ENCODE results near the gene SNHG17.
"Not testable (repeated sequence)": the region's sequence is repeated elsewhere in the genome, so short reads cannot be mapped to it uniquely, and the experiment has no call there.

Gene SNHG17

GRCh38 chr20:38386851-38387250 lies 48.3 kb downstream of the SNHG17 start:
- no peaks in the 10 kb centered on the region for H3K27me3 ChIP-seq (ENCODE audit: insufficient read depth, poor library complexity, severe bottlenecking)
- TF ChIP-seq POLR2AphosphoS5 (IDR thresholded peaks at IDR 0.05; ENCODE audit: low read depth): no peak
- TF ChIP-seq REST (IDR thresholded peaks at IDR 0.05; ENCODE audit: insufficient replicate concordance, low read depth): no peak
- no peak for TF ChIP-seq CTCF (IDR thresholded peaks at IDR 0.05; ENCODE audit: insufficient read depth, low read length)
- TF ChIP-seq GABPA (IDR thresholded peaks at IDR 0.05; ENCODE audit: low read depth): no peak
- no peak for TF ChIP-seq SPI1 (IDR thresholded peaks at IDR 0.05; ENCODE audit: borderline replicate concordance, low read depth)
- no peak overlapping the region for H3K4me3 ChIP-seq (replicated peaks; ENCODE audit: insufficient read depth, low read length)
- DNase-seq (ENCODE audit: low read depth in 1 of 2, low spot score in 1 of 2): no peak
- no peak overlapping the region for H3K27ac ChIP-seq (replicated peaks)

- peak in 1 of 2 experiments; percentile 22 for DNase-seq (ENCODE audit: low read depth in 1 of 2, low spot score in 1 of 2)
- no peak overlapping the region for H3K4me3 ChIP-seq (replicated peaks; ENCODE audit: insufficient read depth, low read length)
- H3K27ac ChIP-seq (replicated peaks): no peak overlapping the region
- TF ChIP-seq POLR2AphosphoS5 (IDR thresholded peaks at IDR 0.05; ENCODE audit: low read depth) (no peak), GABPA (IDR thresholded peaks at IDR 0.05; ENCODE audit: low read depth) (peak; percentile 75), CTCF (IDR thresholded peaks at IDR 0.05; ENCODE audit: insufficient read depth, low read length) (no peak), SPI1 (IDR thresholded peaks at IDR 0.05; ENCODE audit: borderline replicate concordance, low read depth) (peak; percentile 92), REST (IDR thresholded peaks at IDR 0.05; ENCODE audit: insufficient replicate concordance, low read depth) (no peak)
- no peaks in the 10 kb centered on the region for H3K27me3 ChIP-seq (ENCODE audit: insufficient read depth, poor library complexity, severe bottlenecking)
These were observed 49.1 kb downstream of the SNHG17 start for GRCh38 chr20:38386004-38386403.

- no peak overlapping the region for H3K27ac ChIP-seq (replicated peaks)
- TF ChIP-seq CTCF (IDR thresholded peaks at IDR 0.05; ENCODE audit: insufficient read depth, low read length): no peak
- no peak for TF ChIP-seq POLR2AphosphoS5 (IDR thresholded peaks at IDR 0.05; ENCODE audit: low read depth)
- no peak for TF ChIP-seq GABPA (IDR thresholded peaks at IDR 0.05; ENCODE audit: low read depth)
- TF ChIP-seq SPI1 (IDR thresholded peaks at IDR 0.05; ENCODE audit: borderline replicate concordance, low read depth): no peak
- no peak for TF ChIP-seq REST (IDR thresholded peaks at IDR 0.05; ENCODE audit: insufficient replicate concordance, low read depth)
- no peak for DNase-seq (ENCODE audit: low read depth in 1 of 2, low spot score in 1 of 2)
- no peak overlapping the region for H3K4me3 ChIP-seq (replicated peaks; ENCODE audit: insufficient read depth, low read length)
- H3K27me3 ChIP-seq (ENCODE audit: insufficient read depth, poor library complexity, severe bottlenecking): no peaks in the 10 kb centered on the region
These were observed 52.0 kb downstream of the SNHG17 start for GRCh38 chr20:38383147-38383546.

- H3K27me3 ChIP-seq (ENCODE audit: insufficient read depth, poor library complexity, severe bottlenecking); H3K4me3 ChIP-seq (replicated peaks; ENCODE audit: insufficient read depth, low read length); H3K27ac ChIP-seq (replicated peaks); DNase-seq (ENCODE audit: low read depth in 1 of 2, low spot score in 1 of 2): not testable (repeated sequence)
These were observed 57.3 kb downstream of the SNHG17 start for GRCh38 chr20:38377838-38378237.
